Measurements from ENCODE around the gene CNIH2. TPM values are rescaled to one million over a fixed set of nuclear protein-coding genes. Genes with fewer than 3 reads are reported as not detected.

Gene CNIH2
- total and polyA plus RNA-seq, 9 of the 15 experiments (the other 6 are each of a cell fraction or from before 2014, with no cell fraction given) = 0.26 to 0.89 (median 0.40) TPM; not detected in 4

DNA sequence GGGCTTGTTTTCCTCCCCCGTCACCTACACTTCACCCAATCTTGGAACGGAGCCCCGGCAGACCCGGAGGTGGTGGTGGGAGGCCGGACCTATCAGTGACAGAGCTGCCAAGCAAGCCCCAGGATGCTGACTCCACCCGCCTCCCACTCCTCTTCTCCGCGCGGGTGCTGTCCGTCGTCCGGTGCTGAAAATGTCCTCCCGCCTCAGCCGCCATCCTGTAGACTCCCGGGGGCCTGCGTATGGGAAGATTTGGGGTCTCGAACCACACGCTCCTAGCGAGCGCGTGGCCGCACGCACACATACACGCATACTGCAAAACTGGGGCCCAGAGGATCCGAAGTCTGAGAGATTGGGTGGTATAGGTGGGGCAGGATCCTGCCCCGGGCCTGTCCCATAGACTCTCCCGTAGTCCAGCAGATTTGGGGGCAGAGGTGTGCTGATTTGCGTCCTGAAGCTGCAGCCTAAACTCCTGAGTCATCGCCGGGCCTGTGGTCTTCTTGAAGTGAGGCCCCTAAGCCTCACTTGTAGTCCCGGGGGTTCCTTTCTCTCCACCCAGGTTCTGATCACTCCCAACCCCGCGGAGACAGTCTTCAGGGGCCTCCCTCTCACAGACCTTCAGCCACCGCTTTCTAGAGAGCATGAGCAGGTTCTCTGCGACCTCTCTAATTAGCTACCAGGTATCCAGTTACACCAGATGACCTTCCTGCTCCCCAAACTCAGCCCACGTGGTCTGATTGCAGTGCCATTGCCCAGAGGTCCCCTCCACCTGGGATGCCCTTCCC, 11.8 kb downstream of the CNIH2 start (continued):
- TF ChIP-seq AFF4 (CRISPR knock-in tag; IDR thresholded peaks at IDR 0.05) (peak; percentile 68), CHD2 (IDR thresholded peaks at IDR 0.05; ENCODE audit: low read depth, low read length) (no peak), VEZF1 (CRISPR knock-in tag; IDR thresholded peaks at IDR 0.05) (no peak), SMARCC2 (IDR thresholded peaks at IDR 0.05; ENCODE audit: low read depth) (peak; percentile 54; the same call in 1 of the 2 replicates), RFX1 (IDR thresholded peaks at IDR 0.05) (no peak), MECOM (CRISPR knock-in tag; IDR thresholded peaks at IDR 0.05) (peak; percentile 69; the same call in 1 of the 2 replicates), ZBTB34 (CRISPR knock-in tag; IDR thresholded peaks at IDR 0.05) (no peak), STAT5A (IDR thresholded peaks at IDR 0.05; ENCODE audit: borderline replicate concordance, low read length) (no peak), KAT2B (IDR thresholded peaks at IDR 0.05; ENCODE audit: low read depth, low read length) (no peak), MTA3 (IDR thresholded peaks at IDR 0.05; ENCODE audit: borderline replicate concordance) (no peak), BRF1 (IDR thresholded peaks at IDR 0.05; ENCODE audit: borderline replicate concordance, extremely low read depth, insufficient read length) (no peak), KAT7 (CRISPR knock-in tag; IDR thresholded peaks at IDR 0.05; ENCODE audit: borderline replicate concordance) (peak; percentile 87; the same call in 1 of the 2 replicates), STAG1 (CRISPR knock-in tag; IDR thresholded peaks at IDR 0.05; ENCODE audit: borderline replicate concordance) (no peak)

Data from K562 (cell line).